Bronchial epithelial cell (primary cell): ENCODE results near the gene SPATS2L. TPM values are rescaled to one million over a fixed set of nuclear protein-coding genes. Genes with fewer than 3 reads are reported as not detected.

ENCODE experiments used
- DNase-seq: peaks from one replicate; pipeline ENCODE4 v3.0.0-alpha.2; 2010; ENCODE audit warnings: low read depth
- FAIRE-seq: peaks from 2 replicates; lab custom pipeline; 2011; peaks lifted over from hg19 to GRCh38; lab: Jason Lieb, UNC
- H3K27me3 ChIP-seq: 2 replicates; pipeline ENCODE4 v1.5.1; 2011; ENCODE audit warnings: low read length; ENCODE audit not compliant: control insufficient read depth, insufficient read depth
- H3K36me3 ChIP-seq: 2 replicates; pipeline ENCODE4 v1.5.1; 2011; ENCODE audit warnings: low read length; ENCODE audit not compliant: control insufficient read depth, insufficient read depth
- H3K4me3 ChIP-seq: 2 replicates; pipeline ENCODE4 v1.5.1; 2011; ENCODE audit warnings: mild to moderate bottlenecking, low read depth, low read length, control low read depth
- CTCF ChIP-seq: IDR thresholded peaks from 2 replicates; pipeline ENCODE4 v1.5.1; 2011; ENCODE audit warnings: mild to moderate bottlenecking, moderate library complexity, low read length, control low read depth, inconsistent platforms; ENCODE audit not compliant: insufficient read depth, severe bottlenecking
- total RNA-seq: library from RNA; depleted of rRNA; stranded (reverse); fragments of >200 nt; gene quantifications from 2 replicates; pipeline ENCODE4 v1.2.1, GENCODE V29; 2014

SPATS2L gene
- total RNA-seq, 1 donor from 2014 or later = 37.6 TPM

DNA sequence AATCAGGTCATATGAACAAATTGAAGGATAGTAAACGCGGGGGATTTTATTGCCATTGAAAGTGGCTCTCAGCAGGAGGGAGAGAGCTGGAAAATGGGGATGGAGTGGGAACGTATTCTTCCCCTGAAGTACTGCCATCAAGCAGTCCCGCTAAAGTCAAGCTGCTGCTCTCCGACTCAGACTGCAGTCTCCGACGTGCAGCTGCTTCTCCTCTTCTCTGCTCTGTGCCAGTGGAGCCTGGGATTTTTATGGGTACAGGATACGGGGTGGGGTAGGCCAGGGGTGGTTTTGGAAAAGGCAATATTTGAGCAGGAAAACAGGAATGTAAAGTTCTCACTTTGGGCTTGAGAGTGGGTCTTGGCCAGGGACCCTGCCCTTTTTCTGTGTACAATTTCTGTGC, 170.3 kb downstream of the SPATS2L start:
- FAIRE-seq = no peak
- no peak for TF ChIP-seq CTCF
- H3K4me3 ChIP-seq = no peak overlapping the region
- peaks cover 20% of the 10 kb centered on the region for H3K36me3 ChIP-seq
- DNase-seq = no peak
- H3K27me3 ChIP-seq = no peaks in the 10 kb centered on the region

DNA sequence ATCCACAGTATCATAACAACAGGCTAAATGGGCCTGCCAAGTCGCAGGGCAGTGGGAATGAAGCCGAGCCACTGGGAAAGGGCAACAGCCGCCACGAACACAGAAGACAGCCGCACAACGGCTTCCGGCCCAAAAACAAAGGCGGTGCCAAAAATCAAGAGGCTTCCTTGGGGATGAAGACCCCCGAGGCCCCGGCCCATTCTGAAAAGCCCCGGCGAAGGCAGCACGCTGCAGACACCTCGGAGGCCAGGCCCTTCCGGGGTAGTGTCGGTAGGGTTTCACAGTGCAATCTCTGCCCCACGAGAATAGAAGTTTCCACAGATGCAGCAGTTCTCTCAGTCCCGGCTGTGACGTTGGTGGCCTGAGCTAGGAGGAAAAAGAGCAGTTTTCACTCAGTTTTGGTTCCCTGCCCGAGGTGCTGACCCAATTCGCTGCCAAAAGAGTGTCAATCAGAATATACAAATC, 171.2 kb downstream of the SPATS2L start:
- H3K4me3 ChIP-seq = no peak overlapping the region
- no peaks in the 10 kb centered on the region for H3K27me3 ChIP-seq
- peaks cover 18% of the 10 kb centered on the region for H3K36me3 ChIP-seq
- FAIRE-seq = no peak
- no peak for TF ChIP-seq CTCF
- no peak for DNase-seq

DNA sequence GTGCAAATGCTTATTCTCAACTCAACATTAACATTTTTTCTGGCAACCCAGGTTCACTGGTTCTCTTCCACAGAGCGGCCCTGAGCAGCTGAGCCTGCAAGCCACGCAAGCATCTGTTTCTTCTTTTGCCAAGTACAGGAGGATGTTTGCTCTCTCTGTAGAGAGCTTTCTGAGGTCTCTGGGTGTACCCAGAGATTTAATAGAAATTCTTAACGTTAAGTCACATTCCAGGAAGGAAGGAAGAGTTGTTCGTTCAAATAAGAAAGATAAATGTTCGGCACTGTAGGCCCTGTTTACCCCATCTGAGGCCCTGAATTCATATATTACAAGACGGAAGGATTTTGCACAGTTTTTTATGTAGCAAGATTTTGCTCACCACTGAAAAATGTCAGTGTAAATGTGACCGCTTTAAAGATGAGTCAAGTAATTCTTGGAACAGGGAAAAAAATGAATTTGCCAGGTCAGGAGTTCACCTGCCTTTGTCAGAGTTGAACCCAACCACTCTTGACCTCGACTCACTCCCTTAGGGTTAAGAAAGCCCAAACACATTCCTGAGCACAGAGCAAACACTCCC, 173.3 kb downstream of the SPATS2L start:
- peaks cover 14% of the 10 kb centered on the region for H3K36me3 ChIP-seq
- no peaks in the 10 kb centered on the region for H3K27me3 ChIP-seq
- peak; percentile 66 for DNase-seq
- no peak for TF ChIP-seq CTCF
- no peak overlapping the region for H3K4me3 ChIP-seq
- no peak for FAIRE-seq

DNA sequence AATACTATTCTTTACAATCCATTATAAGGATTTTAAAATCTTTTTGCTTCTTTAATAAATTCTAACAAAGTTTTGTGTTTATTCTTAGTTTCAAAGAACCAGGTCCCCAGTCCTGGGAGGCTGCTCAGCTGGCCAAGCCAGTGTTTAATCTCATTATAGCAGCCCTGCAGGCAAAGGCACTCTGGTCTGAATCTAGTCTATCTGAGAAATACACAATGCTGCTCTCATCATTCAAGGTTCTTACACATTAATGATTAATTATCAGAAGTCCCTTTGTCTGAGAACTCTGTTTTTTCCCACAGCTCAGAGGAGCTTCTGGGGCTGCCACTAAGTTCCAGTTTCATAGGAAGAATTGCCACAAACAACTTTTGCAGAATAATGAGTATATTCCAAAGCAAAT, 175.7 kb downstream of the SPATS2L start:
- peaks cover 5% of the 10 kb centered on the region for H3K36me3 ChIP-seq
- no peak overlapping the region for H3K4me3 ChIP-seq
- no peak for TF ChIP-seq CTCF
- DNase-seq = no peak
- no peak for FAIRE-seq
- no peaks in the 10 kb centered on the region for H3K27me3 ChIP-seq

GRCh38 chr2:200483729-200484198, 177.3 kb downstream of the SPATS2L start:
- DNase-seq = peak; percentile 76
- no peaks in the 10 kb centered on the region for H3K27me3 ChIP-seq
- peak; percentile 92 for TF ChIP-seq CTCF
- no peak overlapping the region for H3K4me3 ChIP-seq
- no peak for FAIRE-seq
- no peaks in the 10 kb centered on the region for H3K36me3 ChIP-seq

DNA sequence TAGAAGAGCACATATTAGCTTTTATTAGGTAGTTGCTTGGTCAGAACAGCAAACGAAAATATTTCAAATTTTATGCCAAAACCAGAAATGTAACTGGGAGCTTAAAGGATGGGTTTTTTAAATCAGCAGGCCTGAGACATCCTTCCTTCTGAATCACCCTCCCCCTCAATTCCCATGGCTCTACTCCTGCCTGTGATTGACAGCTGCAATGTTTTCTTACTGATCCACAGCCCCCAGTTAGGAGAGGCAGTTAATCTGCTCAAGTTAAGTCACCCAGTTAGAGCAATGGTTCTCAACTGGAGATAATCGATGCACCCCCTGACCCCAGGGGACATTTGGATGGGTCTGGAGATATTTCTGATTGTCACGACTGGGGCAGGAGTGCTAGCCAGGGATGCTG, 178.4 kb downstream of the SPATS2L start:
- no peaks in the 10 kb centered on the region for H3K36me3 ChIP-seq
- H3K4me3 ChIP-seq = no peak overlapping the region
- DNase-seq = peak; percentile 46
- no peak for TF ChIP-seq CTCF
- no peaks in the 10 kb centered on the region for H3K27me3 ChIP-seq
- FAIRE-seq = no peak
